Ramos (cell line): ENCODE data around the gene HECW1.

Experiments
- in situ Hi-C: fragments of 300-500 bp; cut with MboI; formaldehyde crosslinking; loops from one replicate; pipeline ENCODE4 v1.14.3; 2022; ENCODE audit warnings: low sequenced_read_pairs; ENCODE audit not compliant: unreplicated experiment

HECW1 gene

DNA sequence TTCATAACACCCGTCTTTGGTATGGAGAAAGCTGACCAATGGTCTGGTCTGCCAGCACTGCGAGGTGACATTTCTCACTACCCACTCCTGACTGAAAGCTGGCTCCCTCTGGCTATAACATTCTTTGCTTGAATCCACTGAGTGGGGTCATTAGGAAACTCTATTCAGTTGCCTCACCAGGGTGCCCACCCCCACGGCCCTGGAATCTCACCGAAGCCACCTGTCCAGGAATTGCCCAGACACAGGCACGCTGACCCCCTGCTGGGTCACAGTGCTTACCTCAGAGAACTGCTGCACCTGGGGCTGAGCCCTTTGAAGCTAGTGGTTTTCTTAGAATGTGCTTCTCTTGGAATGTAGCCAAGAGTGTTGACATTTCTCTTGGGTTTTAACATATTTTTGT is 28.6 kb downstream of the HECW1 start:
- in situ Hi-C loops = no loop called here

- in situ Hi-C loops = no loop called here
Measured at GRCh38 chr7:43142703-43143102, 30.3 kb downstream of the HECW1 start.

DNA sequence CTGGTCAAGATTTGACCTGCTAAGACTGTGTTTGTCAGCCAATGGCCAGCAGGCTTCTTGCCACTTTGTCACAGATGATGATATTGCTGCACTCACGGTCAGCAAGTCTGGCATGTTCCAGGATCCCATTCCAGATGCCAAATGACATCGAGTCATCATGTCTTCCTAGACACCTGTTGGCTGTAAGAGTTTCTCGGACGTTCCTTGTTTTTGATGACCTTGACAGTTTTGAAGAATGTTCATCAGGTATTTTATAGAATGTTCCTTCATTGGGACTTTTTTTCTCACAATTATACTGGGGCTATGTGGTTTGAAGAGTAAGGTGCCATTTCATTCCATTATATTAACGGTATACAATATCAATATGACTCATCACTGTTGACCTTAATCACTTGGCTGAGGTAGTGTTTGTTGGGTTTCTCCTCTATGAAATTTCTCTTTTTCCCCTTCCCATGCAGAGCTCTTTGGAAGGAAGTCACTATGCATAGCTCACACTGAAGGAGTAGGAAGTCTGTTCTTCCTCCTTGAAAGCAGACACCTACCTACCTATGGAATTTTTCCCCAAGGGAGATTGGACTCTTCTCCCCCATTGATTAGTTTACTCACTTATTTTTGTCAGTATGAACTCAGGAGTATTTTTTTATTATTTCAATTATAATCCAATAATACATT is 31.6 kb downstream of the HECW1 start:
- in situ Hi-C loops = no loop called here

DNA sequence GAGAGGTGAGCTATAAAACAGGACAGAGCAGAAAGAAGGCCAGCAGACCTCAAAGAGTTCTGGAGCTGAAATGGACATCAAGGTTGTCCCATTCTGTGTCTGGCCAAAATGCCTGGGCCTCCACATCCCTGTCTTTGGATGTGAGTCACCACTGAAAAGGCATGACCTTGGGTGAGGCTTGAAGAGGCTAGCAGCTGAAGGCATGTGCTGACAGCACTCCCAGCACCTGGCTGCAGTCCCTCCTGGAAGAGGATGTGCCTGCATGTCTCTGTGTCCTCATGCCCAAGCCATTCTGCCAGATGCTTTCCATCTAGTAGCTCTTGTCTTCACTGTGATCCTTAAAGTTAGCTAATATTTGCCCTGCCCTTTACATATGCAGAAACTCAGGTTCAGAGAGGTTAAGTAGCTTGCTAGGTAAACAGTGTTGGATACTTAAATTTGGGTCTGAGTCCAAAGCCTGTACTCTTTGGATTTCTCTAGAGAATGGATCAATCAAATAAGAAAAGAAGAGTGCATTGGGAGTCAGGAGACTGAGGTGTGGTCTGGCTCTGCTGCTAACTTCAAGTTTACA is 35.8 kb downstream of the HECW1 start:
- in situ Hi-C loops = no loop called here

- in situ Hi-C loops = no loop called here
Measured at GRCh38 chr7:43151076-43151475, 38.6 kb downstream of the HECW1 start.

DNA sequence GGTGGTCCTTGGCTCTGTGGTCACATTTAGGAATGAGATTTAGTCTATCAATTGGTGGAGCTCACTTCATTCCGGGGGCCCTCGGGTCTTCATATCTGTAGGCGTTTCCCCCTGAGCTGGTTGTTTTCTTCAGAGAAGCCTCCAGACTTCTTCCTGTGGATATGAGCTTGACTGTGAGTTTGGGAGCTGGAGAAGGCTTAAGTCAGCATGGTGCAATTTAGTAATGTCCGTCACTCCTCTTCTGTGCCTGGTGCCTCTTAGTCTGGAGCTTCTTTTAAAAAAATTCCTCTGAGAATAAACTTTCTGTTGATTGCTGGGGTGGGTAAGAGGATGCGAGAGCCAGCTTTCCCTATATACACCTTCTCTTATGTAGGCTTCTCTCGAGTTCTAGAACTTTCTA is 40.2 kb downstream of the HECW1 start:
- in situ Hi-C loops = no loop called here

- in situ Hi-C loops = no loop called here
Measured at GRCh38 chr7:43155636-43156035, 43.2 kb downstream of the HECW1 start.

GRCh38 chr7:43163885-43164284 is 51.4 kb downstream of the HECW1 start:
- in situ Hi-C loops = no loop called here

GRCh38 chr7:43164757-43165156 is 52.3 kb downstream of the HECW1 start:
- in situ Hi-C loops = no loop called here

DNA sequence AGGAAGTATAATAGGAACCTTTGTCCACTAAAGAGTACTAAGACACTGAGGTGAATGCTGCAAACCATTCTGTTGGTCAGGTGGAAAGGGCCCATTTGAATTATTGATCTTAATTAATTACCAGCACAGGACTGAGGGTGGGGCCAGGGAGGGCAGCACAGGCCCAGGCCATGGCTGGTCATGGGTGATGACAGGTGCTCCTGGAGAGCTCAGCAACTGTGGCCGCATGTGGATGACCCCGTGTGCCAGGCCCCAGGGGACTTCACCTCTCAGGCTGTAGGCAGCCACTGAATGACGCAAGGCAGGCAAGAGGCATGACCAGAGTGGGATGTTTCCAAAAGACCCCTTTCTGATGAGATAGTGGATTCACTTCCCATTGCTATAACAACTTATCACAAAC is 54.2 kb downstream of the HECW1 start:
- in situ Hi-C loops = no loop called here

DNA sequence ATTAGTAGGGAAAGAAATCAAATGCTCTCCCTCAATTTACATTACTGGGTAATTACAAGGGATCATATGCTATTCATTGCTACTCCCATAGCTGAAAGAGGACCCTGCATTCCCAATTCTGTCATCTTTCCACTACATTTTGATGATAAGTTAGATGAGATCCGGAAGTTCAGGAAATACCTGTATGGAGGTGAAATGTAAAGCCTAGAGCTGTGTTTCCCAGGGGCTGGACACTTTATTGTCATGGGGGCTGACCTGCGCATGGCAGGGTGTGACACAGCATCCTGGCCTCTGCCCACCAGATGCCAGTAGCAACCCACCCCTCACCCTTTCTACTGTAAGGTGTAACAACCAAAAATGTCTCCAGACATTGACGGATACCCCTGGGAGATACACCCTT is 56.6 kb downstream of the HECW1 start:
- in situ Hi-C loops = no loop called here

GRCh38 chr7:43170571-43170970 is 58.1 kb downstream of the HECW1 start:
- in situ Hi-C loops = no loop called here

DNA sequence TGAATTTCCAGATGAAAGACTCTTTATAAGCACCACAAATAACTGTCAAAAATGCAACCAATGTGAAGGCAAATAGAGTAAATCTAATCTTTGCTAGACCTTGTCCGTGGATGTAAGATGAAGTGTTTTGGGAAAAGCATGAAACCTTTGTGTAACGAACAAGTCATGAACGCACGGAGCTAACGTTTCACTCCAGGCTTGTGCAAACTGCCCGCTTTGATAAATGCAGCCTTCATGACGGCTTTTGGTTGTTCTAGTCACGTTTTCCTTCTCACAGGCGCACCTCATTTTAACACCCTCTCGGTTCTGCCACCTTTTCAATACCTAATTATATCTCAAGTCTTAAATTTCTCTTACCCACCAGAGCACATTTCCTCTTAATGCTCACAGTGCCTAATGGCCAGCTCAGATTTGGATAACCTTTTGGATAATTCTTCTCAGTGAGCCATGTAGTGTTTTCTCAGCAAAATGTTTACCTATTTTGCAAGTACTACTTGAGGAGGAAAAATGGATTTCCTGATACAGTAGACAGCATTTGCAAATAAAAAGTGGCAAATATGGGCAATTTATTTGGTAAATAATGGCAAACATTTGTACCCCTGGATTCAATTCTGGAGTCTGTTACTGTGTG is 63.2 kb downstream of the HECW1 start:
- in situ Hi-C loops = no loop called here

- in situ Hi-C loops = no loop called here
Measured at GRCh38 chr7:43179393-43179792, 66.9 kb downstream of the HECW1 start.

GRCh38 chr7:43192806-43193460 is 80.5 kb downstream of the HECW1 start:
- in situ Hi-C loops = no loop called here

DNA sequence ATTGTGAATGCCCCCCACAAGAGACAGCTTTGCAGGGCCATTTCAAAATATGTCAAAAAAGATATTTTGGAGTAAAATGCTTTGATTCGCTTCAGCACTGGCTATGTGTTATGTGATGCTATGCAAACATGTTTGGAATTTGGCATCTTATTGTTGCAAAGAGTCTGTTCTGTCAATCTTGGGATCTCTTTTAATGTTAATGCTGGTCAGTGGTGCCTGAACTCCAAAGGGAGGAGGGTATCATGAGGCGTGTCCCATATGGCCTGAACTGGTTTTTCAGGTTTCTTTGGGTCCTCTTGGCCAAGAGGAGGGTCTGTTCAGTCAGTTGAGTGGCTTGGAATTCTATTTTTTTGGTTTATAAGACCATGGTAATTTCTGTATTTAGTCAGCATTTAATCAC is 81.4 kb downstream of the HECW1 start:
- in situ Hi-C loops = no loop called here

- in situ Hi-C loops = no loop called here
Measured at GRCh38 chr7:43195256-43195655, 82.8 kb downstream of the HECW1 start.

DNA sequence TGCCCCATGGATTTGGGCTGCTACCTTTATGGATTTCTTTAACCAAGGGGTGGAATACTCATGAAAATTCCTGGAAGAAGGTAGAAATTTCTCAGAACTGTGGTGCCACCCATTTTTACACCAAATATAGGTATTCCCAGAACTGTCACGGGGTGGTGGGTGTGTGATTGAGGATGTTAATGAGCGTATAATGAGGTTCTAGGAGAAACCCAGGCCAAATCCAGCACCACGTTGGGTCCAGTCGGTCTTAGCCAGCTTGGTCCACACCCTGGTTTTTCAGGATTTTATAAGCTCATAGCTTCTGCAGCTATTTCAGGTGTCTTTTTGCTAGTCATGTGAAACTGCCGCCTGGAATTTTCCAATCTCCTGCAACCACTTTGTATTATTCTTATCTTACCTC is 83.3 kb downstream of the HECW1 start:
- in situ Hi-C loops = no loop called here

DNA sequence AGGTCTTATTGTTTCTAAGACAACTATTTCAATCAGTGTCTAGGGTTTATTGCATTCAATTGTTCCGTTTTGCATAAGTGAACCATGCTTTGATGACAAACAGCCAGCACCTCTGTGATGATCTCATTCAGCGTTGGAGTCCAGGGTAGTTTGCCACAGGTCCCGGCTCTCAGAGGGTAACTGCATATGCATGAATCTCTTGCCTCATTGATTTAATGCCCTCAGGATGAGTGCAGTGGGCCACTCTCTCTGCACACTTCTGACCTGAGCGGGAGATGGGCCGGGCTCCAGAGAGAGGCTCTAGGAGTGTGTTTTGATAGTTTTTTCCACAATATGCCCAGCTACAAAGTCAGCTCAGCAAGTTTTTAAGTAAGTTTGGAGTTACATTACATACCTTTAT is 83.9 kb downstream of the HECW1 start:
- in situ Hi-C loops = no loop called here

DNA sequence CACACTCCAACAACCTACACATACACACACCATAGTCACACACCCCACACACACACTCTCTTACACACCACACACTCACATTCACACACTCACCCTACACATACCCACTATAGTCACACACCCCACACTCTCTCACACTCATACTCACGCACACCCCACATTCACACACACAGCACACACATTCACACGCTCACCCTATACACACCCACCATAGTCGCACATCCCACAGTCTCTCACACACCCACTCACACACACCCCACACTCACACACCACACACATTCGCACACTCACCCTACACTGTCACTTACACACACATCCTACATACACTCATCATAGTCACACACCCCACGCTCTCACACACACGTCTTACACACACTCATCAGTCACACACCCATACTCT is 85.6 kb downstream of the HECW1 start:
- in situ Hi-C loops = no loop called here

GRCh38 chr7:43198599-43199090 is 86.2 kb downstream of the HECW1 start:
- in situ Hi-C loops = no loop called here
